Measurements from ENCODE around the gene NOS1.

Gene NOS1

GRCh38 chr12:117236456-117237001, 124.9 kb downstream of the NOS1 start:
- Histone ChIP-seq H3K36me3 (ENCODE audit: low read depth) (no peaks in the 10 kb centered on the region), H3K9me3 (ENCODE audit: severe bottlenecking) (no peaks in the 10 kb centered on the region), H3K27ac (ENCODE audit: poor library complexity, severe bottlenecking) (no peak overlapping the region), H3K27me3 (ENCODE audit: insufficient read depth, poor library complexity, severe bottlenecking) (no peaks in the 10 kb centered on the region), H3K4me3 (ENCODE audit: severe bottlenecking) (no peak overlapping the region), H3K4me1 (ENCODE audit: insufficient read depth, poor library complexity, severe bottlenecking) (no peaks in the 10 kb centered on the region)
- DNase-seq (ENCODE audit: low spot score) (peak; percentile 82), ATAC-seq (ENCODE audit: low read depth) (peak; percentile 84)
- peak; percentile 86 for TF ChIP-seq CTCF (IDR thresholded peaks at IDR 0.05; ENCODE audit: poor library complexity, severe bottlenecking)

DNA sequence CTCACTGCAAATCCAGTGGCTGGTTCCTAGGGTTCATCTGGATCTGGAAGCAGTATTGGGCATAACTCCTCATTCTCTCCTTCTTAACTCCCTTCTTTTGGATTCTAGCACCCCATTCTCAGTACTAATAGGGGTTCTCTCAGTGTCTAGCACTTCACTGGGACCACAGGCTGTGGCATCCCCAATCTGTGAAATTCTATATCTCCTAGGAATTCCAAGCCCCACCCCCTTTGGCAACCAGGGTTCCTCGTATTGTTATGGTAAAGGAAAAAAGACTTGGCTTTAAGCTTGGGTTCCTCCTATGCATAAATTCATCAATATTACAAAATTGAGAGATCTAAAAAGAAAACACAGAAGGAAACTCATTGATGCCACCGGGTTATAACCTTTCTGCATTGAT, 126.2 kb downstream of the NOS1 start:
- no peaks in the 10 kb centered on the region for H3K36me3 ChIP-seq (ENCODE audit: low read depth)
- no peaks in the 10 kb centered on the region for H3K9me3 ChIP-seq (ENCODE audit: severe bottlenecking)
- no peak for TF ChIP-seq CTCF (IDR thresholded peaks at IDR 0.05; ENCODE audit: poor library complexity, severe bottlenecking)
- H3K27me3 ChIP-seq (ENCODE audit: insufficient read depth, poor library complexity, severe bottlenecking) = no peaks in the 10 kb centered on the region
- H3K4me1 ChIP-seq (ENCODE audit: insufficient read depth, poor library complexity, severe bottlenecking) = no peaks in the 10 kb centered on the region
- H3K27ac ChIP-seq (ENCODE audit: poor library complexity, severe bottlenecking) = no peak overlapping the region
- DNase-seq (ENCODE audit: low spot score) (no peak), ATAC-seq (ENCODE audit: low read depth) (no peak)
- no peak overlapping the region for H3K4me3 ChIP-seq (ENCODE audit: severe bottlenecking)

DNA sequence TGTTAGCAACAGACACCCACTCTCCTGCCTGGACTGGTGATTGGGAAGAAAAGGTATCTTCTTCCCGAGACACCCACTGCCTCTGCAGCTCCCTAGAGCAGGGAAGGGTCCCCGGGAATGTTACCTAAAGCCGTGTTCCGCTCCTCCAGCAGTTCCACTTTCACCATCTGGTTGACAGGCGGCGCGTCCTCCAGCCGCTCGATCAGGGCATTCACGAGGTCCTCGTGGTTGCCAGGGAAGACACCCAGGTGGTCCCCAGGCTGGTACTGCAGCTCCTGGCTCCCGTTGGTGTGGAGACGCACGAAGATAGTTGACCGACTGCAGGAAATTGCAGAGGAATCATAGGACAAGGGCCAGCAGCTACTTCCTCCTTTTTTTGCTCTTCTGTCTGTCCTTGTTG, 127.0 kb downstream of the NOS1 start:
- Histone ChIP-seq H3K36me3 (ENCODE audit: low read depth) (no peaks in the 10 kb centered on the region), H3K27me3 (ENCODE audit: insufficient read depth, poor library complexity, severe bottlenecking) (no peaks in the 10 kb centered on the region), H3K9me3 (ENCODE audit: severe bottlenecking) (no peaks in the 10 kb centered on the region), H3K27ac (ENCODE audit: poor library complexity, severe bottlenecking) (no peak overlapping the region), H3K4me3 (ENCODE audit: severe bottlenecking) (no peak overlapping the region), H3K4me1 (ENCODE audit: insufficient read depth, poor library complexity, severe bottlenecking) (no peaks in the 10 kb centered on the region)
- DNase-seq (ENCODE audit: low spot score) (no peak), ATAC-seq (ENCODE audit: low read depth) (no peak)
- no peak for TF ChIP-seq CTCF (IDR thresholded peaks at IDR 0.05; ENCODE audit: poor library complexity, severe bottlenecking)

DNA sequence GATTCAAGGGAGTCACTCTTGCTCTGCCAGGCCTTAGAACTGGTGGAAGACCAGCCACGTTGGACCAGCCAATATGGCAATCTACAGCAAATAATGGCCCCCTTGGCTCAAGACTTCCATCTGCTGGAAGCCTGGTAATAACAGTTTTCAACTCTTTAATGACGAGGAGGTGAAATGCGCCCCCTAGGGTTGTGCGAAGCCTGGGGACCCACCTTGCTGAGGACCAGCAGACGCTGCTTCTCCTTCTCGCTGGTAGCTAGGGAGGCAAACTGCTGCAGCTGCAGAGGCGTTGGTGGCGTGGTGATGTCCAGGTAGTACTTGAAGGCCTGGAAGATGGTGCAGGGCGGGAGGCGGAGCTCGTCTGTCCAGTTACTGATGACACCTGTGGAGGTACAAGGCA, 129.7 kb downstream of the NOS1 start:
- Histone ChIP-seq H3K36me3 (ENCODE audit: low read depth) (no peaks in the 10 kb centered on the region), H3K27ac (ENCODE audit: poor library complexity, severe bottlenecking) (no peak overlapping the region), H3K9me3 (ENCODE audit: severe bottlenecking) (no peaks in the 10 kb centered on the region), H3K27me3 (ENCODE audit: insufficient read depth, poor library complexity, severe bottlenecking) (no peaks in the 10 kb centered on the region), H3K4me3 (ENCODE audit: severe bottlenecking) (no peak overlapping the region), H3K4me1 (ENCODE audit: insufficient read depth, poor library complexity, severe bottlenecking) (no peaks in the 10 kb centered on the region)
- ATAC-seq (ENCODE audit: low read depth) (no peak), DNase-seq (ENCODE audit: low spot score) (no peak)
- TF ChIP-seq CTCF (IDR thresholded peaks at IDR 0.05; ENCODE audit: poor library complexity, severe bottlenecking) = no peak

DNA sequence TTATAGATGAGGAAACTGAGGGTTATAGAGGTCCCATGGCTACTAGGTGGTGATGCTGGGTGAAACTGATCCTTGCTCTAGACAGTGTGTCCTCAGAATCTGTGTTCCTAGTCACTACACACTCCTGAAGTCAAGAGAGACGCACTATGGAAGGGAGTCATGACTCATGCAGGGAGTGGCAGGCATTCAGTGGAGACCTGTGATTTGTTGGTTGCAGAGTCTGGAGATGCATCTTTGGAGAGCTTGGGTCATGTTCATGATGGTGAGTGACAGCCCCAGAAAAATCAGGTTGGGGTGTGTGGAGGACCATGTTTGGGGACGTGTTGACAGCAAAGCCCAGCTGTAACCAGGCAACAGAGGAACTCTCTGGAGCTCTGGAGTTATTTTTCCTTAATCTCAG, 133.2 kb downstream of the NOS1 start:
- Histone ChIP-seq H3K9me3 (ENCODE audit: severe bottlenecking) (no peaks in the 10 kb centered on the region), H3K27me3 (ENCODE audit: insufficient read depth, poor library complexity, severe bottlenecking) (no peaks in the 10 kb centered on the region), H3K4me3 (ENCODE audit: severe bottlenecking) (no peak overlapping the region), H3K4me1 (ENCODE audit: insufficient read depth, poor library complexity, severe bottlenecking) (no peaks in the 10 kb centered on the region), H3K36me3 (ENCODE audit: low read depth) (no peaks in the 10 kb centered on the region), H3K27ac (ENCODE audit: poor library complexity, severe bottlenecking) (no peak overlapping the region)
- no peak for TF ChIP-seq CTCF (IDR thresholded peaks at IDR 0.05; ENCODE audit: poor library complexity, severe bottlenecking)
- DNase-seq (ENCODE audit: low spot score) (no peak), ATAC-seq (ENCODE audit: low read depth) (peak; percentile 73; the same call in 2 of the 3 replicates)
